NCI-H510A (cell line): Measurements from ENCODE around the gene KRTAP5-1.

ENCODE experiments used
- DNase-seq: peaks from one replicate; lab custom pipeline; 2025; lab: John Stamatoyannopoulos, UW

The KRTAP5-1 gene

GRCh38 chr11:1571760-1572196 lies 13.3 kb downstream of the KRTAP5-1 start:
- DNase-seq, result no peak

- no peak for DNase-seq
Measured at GRCh38 chr11:1570896-1571759, 14.0 kb downstream of the KRTAP5-1 start.

- DNase-seq, result no peak
Measured at GRCh38 chr11:1570531-1570895, 14.6 kb downstream of the KRTAP5-1 start.

- DNase-seq, result no peak
Measured at GRCh38 chr11:1570001-1570453, 15.1 kb downstream of the KRTAP5-1 start.

GRCh38 chr11:1569251-1569780 lies 15.8 kb downstream of the KRTAP5-1 start:
- no peak for DNase-seq

- DNase-seq, result no peak
Measured at GRCh38 chr11:1568441-1568911, 16.6 kb downstream of the KRTAP5-1 start.

- DNase-seq, result no peak
Measured at GRCh38 chr11:1567721-1568100, 17.4 kb downstream of the KRTAP5-1 start.

- no peak for DNase-seq
Measured at GRCh38 chr11:1567052-1567720, 17.9 kb downstream of the KRTAP5-1 start.

- no peak for DNase-seq
Measured at GRCh38 chr11:1566381-1567051, 18.6 kb downstream of the KRTAP5-1 start.

GRCh38 chr11:1565904-1566247 lies 19.2 kb downstream of the KRTAP5-1 start:
- DNase-seq, result no peak

- no peak for DNase-seq
Measured at GRCh38 chr11:1565173-1565903, 19.7 kb downstream of the KRTAP5-1 start.

GRCh38 chr11:1564535-1565172 lies 20.4 kb downstream of the KRTAP5-1 start:
- peak; percentile 50 for DNase-seq

GRCh38 chr11:1563697-1564534 lies 21.2 kb downstream of the KRTAP5-1 start:
- DNase-seq, result no peak

- no peak for DNase-seq
Measured at GRCh38 chr11:1563149-1563638, 21.9 kb downstream of the KRTAP5-1 start.

GRCh38 chr11:1562469-1563148 lies 22.5 kb downstream of the KRTAP5-1 start:
- DNase-seq, result no peak

- DNase-seq, result no peak
Measured at GRCh38 chr11:1561955-1562354, 23.1 kb downstream of the KRTAP5-1 start.

- DNase-seq, result no peak
Measured at GRCh38 chr11:1561266-1561665, 23.8 kb downstream of the KRTAP5-1 start.

- no peak for DNase-seq
Measured at GRCh38 chr11:1560649-1561251, 24.3 kb downstream of the KRTAP5-1 start.

GRCh38 chr11:1560002-1560648 lies 25.0 kb downstream of the KRTAP5-1 start:
- DNase-seq, result no peak
